HG03439 (cell line): Measurements from ENCODE around the gene RELN.

Source experiments
- ATAC-seq: cut with Tn5 transposase; IDR thresholded peaks from one replicate; pipeline ENCODE4 v1.9.1; 2021; ENCODE audit warnings: mild to moderate bottlenecking, moderate library complexity; ENCODE audit not compliant: unreplicated experiment

The RELN gene

GRCh38 chr7:103690242-103690974 is 299.1 kb downstream of the RELN start:
- ATAC-seq: no peak

DNA sequence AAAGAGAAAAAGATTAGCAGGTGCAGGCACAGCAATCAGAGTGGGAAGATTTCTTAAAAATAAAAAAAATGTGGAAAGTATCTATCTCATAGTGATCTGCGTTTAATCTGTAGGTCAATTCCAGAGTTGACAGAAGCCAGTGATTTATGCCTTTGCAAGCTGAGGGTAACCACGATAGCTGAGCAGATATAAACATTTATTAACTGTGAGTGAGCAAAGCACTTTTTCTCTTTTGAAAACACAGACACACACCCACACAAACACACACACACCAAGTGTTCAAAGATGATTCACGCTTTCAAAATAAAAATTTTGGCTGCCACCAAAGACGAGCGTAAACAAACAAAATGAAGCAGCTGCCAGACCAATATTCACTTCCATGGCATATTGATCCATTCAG is 300.2 kb downstream of the RELN start:
- ATAC-seq: no peak

GRCh38 chr7:103687951-103688350 is 301.5 kb downstream of the RELN start:
- ATAC-seq: no peak

DNA sequence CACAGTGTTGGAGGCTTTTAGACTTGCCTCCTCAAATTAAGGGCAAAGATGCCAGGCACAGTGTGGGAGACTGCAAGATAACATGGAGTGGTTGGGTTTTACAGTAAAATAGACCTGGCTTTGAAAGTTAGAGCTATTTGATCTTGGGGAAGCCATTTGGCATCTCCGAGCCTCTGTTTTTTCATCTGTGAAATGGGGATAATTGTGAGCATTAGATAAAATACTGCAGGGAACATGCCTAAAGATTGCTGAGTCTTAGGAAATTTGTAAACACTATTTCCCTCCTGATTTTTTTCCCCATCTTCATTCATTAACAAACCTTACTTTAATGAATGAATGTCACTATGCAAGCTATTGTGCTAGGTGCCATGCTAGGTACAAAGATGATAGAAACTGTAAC is 302.2 kb downstream of the RELN start:
- no peak for ATAC-seq

DNA sequence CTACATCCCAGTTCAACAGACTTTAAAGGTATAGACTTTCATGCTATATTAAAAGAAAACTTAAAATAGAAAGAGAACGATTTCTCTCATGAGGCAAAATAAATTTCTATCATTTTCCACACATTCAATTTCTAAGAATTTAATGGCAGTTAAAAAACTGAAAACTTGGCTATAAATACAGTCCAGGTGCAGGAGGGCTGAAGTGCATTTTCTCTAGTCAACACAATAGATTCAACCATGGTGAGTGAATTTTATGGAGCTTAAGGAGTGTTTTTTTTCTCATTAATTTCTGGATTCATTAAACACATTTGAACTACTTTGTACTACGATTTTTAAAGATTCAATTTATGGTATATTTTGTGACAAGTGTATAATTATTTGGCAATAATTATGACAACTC is 302.7 kb downstream of the RELN start:
- no peak for ATAC-seq

DNA sequence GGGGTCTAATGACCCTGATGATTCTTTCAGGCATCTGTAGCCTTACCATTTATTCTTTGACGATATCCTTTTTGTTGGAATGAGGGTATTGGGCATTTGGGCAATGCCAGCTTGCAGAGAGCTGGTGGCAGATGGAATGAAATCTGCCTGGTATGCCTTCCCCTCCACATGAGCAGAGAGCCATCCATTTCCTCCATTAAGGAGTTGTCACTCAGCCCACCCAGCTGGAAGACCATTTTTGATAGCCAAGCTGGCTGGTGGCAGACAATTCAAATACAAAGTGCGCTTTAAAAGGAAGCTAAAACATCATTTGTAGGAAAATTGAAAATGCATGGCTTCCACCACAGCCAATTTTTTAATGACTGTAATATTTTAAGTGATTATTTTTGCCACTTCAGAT is 303.4 kb downstream of the RELN start:
- ATAC-seq: no peak

DNA sequence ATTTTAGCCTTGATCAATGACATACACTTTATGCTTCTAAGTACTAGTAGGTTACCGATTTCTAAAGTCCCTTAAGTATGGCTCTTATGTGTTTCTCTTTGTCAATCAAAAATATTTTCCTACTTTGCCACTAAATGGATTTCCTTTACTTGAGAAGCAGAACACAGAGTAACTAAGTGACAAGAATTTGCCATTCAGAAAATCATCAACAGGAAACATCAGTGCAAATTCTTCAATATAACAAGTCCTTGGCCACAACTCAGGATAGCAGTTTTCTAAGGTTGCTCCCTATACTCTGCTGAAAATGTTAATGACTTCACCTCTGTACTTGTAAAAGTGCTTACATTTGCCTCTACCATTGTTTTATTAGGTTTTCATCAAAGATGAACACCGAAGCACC is 303.8 kb downstream of the RELN start:
- ATAC-seq: no peak

DNA sequence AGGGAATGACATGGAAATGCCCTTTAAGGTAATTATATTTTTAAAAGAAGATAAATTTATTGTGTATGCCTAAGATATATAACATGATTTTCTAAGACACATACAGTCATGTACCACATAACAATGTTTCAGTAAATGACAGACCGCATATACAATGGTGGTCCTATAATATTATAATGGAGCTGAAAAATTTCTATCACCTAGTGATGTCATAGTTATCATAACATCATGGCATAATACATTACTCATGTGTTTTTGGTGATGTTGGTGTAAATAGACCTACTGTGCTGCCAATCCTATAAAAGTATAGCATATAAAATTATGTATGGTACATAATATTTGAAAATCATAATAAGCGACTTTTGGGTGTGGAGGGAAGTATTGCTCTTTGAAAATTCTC is 306.1 kb downstream of the RELN start:
- no peak for ATAC-seq

- ATAC-seq: no peak
These were observed 309.0 kb downstream of the RELN start for GRCh38 chr7:103680161-103681144.

DNA sequence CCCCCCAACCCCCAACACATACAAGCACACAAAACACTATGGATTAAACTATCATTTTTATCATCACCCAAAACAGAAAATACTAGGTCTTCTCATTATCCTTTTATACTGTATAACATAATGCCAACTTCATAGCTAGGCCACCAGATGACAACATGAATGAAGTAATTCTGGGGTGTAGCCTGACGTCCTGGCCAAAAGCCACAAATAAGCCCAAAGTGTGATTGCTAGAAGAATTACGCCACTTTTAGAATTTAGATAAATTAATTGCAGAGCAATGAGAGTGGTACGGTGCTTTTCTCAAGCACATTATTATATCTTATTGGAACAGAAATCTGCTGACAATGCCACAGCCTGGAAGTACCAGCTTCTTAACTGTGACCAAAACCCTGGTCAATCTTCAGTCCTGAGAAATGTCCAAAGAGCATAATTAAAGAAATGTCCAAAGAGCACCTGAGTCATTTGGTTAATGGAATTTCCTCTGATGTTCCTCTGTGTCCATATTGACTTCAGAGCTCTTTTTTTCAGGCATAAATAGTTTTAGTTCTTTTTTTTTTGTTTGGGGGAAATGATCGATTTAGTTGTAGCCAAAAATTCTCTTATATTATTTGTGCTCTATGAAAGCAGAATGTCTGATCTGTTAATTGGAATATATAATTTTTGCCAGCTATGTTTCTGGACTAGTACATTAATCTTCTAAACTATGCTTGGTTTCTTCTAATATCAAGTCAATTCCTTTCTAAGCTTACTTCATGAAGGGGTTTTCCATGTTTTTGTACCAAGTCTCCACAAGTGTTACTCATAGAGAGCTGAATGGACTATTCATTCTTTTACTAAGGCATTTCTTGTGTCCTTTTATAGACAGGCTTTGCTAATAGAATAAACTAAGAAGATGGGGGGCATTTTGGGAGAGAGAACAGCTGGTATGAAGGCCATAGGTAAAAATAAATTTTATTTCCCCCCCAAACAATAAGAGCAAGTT is 310.0 kb downstream of the RELN start:
- ATAC-seq: no peak

GRCh38 chr7:103668279-103668941 is 321.0 kb downstream of the RELN start:
- ATAC-seq: no peak

DNA sequence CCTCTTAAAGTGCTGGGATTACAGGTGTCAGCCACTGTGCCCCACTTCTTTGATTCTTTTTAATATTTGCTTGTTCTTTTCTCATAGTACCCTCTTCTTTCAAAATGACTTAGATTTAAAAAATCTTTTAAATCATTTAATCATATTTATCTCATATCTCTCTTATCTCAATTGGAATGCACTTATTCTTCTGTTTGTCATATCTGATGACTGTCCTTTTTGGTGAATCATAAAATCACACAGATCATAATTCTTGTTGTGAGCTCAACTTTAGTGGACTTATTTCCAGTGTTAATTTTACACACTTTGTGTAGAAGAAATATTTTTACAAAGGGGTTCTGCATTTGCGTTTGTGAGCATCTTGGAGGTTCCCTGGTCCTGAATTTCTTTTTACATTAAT is 323.1 kb downstream of the RELN start:
- no peak for ATAC-seq

DNA sequence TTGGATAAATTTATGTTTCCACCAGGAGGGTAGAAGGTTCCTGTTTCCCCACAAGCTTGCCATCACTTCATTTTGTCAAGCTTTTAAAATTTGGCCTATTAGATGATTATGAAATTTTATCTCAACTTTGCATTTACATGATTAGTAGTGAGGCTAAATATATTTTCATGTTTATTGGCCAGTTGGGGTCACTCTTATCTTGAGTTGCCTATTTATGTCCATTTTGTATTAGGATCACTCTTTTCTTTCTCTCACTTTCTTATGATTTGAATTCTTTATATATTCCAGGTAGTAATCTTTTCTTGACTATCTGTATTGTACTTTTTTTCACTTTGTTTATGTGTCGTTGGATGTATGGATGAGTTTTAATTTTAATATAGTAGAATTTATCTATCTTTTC is 324.9 kb downstream of the RELN start:
- no peak for ATAC-seq

DNA sequence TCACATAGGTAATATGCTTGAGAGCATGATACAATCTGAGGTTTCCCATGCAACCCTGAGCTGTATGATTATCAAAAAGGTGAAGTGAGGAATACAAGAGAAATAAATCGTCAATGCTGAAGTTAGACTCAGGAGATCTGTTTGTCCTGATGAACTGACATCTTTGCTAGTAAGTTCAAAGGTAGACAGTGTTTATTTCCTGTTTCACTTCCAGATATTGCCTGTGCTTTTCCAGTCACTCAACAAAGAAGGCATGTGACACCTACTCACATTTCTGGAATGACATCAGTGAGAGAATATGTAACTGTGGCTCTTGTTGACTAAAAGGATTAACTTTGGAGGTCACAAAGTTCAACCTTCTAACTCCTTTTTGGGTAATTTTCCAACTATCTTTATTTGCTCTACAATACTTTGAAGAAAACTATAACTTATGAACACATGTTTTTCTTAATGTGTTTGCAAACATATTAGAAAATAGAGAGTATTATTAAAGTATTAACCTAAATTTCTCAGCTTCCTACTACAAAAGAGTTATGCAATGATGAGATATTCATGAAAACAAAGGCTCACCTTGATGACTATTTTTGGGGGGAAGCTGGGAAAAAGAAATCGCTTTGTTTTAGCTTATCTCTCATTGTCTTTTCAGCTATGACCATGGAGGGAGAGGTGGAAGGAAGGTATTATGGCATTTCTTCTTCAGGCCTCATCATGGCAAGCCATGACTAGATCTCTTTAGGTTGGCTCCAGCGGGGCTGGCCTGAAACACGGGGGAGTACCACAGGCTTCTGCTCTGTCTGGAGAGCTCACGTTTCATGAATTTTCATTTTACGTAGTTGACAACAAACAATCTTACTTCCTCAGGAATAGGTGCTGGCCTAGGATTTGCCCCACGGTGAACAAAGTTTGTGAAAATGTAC is 328.7 kb downstream of the RELN start:
- ATAC-seq: no peak

GRCh38 chr7:103658055-103659005 is 331.1 kb downstream of the RELN start:
- ATAC-seq: no peak

DNA sequence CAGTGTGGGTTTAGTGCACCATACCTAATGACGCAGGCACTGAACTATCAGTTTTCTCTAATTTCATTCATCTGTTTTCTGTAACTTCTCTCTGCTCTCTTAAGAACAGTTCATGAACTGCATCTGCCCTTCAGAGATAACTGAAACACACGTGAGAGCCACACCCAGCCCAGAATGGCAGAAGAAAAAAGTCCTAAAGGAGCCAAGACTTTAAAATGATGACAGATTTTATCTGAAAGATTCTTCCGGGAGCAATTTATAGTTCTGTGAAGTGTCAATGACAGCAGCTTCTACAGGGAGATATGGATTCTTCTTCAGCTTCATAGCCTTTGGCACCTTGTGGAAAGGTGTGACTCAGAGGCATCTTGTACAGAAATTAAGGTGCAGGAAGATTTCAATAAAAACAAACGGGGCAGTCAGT is 332.0 kb downstream of the RELN start:
- no peak for ATAC-seq

DNA sequence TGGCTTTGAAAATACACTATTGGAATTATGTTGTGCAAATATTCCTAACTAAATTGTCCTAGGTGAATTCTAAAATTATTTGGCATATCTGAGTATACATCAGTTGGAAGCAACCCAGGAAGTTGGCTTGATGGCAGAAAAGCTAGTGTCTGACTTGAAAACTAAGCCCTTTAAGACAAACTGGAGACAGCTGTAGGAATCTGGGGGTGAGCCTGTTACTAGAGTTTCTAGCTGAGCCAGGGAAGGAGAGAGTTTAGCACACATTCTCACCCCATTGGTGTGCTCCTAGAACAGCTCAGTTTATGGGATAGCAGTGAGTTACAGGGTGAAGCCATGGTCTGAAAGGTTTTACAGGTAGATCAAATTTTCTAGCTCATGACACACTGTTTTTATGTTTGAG is 333.2 kb downstream of the RELN start:
- no peak for ATAC-seq
